RKO (cell line): ENCODE data around the gene ZNF710.
A peak's percentile ranks its signal among the peaks of the same experiment; 100 is the strongest.

Experiments used
- DNase-seq: peaks from one replicate; pipeline ENCODE4 v3.0.0-alpha.2; 2016; ENCODE audit warnings: low spot score

ZNF710 gene

GRCh38 chr15:89997079-89997478 is 4.0 kb upstream of the ZNF710 start:
- no peak for DNase-seq

GRCh38 chr15:89998141-89998661 is 2.9 kb upstream of the ZNF710 start:
- peak; percentile 88 for DNase-seq

GRCh38 chr15:89998923-89999675 is 2.0 kb upstream of the ZNF710 start:
- DNase-seq, result no peak

GRCh38 chr15:89999676-90000185 is 1.4 kb upstream of the ZNF710 start:
- peak; percentile 66 for DNase-seq

GRCh38 chr15:90000186-90001001 is 730 bp upstream of the ZNF710 start:
- DNase-seq, result peak; percentile 26

GRCh38 chr15:90001683-90002427 is 731 bp downstream of the ZNF710 start:
- peak; percentile 73 for DNase-seq

- DNase-seq, result peak; percentile 77
Observed at GRCh38 chr15:90002428-90002844, 1.3 kb downstream of the ZNF710 start.

GRCh38 chr15:90003736-90004135 is 2.6 kb downstream of the ZNF710 start:
- DNase-seq, result peak; percentile 38

GRCh38 chr15:90004252-90004651 is 3.1 kb downstream of the ZNF710 start:
- peak; percentile 60 for DNase-seq

- peak; percentile 99 for DNase-seq
Observed at GRCh38 chr15:90004671-90005070, 3.5 kb downstream of the ZNF710 start.

GRCh38 chr15:90006217-90007075 is 5.3 kb downstream of the ZNF710 start:
- DNase-seq, result no peak

- no peak for DNase-seq
Observed at GRCh38 chr15:90007076-90007460, 5.9 kb downstream of the ZNF710 start.

GRCh38 chr15:90008607-90009006 is 7.5 kb downstream of the ZNF710 start:
- no peak for DNase-seq

GRCh38 chr15:90009301-90010022 is 8.3 kb downstream of the ZNF710 start:
- DNase-seq, result no peak

GRCh38 chr15:90011705-90012104 is 10.6 kb downstream of the ZNF710 start:
- no peak for DNase-seq

GRCh38 chr15:90013503-90013937 is 12.4 kb downstream of the ZNF710 start:
- no peak for DNase-seq

GRCh38 chr15:90015294-90015693 is 14.2 kb downstream of the ZNF710 start:
- no peak for DNase-seq

- DNase-seq, result no peak
Observed at GRCh38 chr15:90015749-90016148, 14.6 kb downstream of the ZNF710 start.

- no peak for DNase-seq
Observed at GRCh38 chr15:90016721-90017120, 15.6 kb downstream of the ZNF710 start.

- no peak for DNase-seq
Observed at GRCh38 chr15:90018216-90018831, 17.2 kb downstream of the ZNF710 start.
